ACHN (cell line): Measurements from ENCODE around the gene AZI2.

Source experiments
- DNase-seq: peaks from one replicate; pipeline ENCODE4 v3.0.0-alpha.2; 2015
- in situ Hi-C: cut with HindIII; loops from 2 replicates; pipeline ENCODE4 v1.10.0; 2017; ENCODE audit warnings: low sequenced_read_pairs, low pct_ligation_motif_present, low pct_unique_long_range_greater_than_20kb

The AZI2 gene

DNA sequence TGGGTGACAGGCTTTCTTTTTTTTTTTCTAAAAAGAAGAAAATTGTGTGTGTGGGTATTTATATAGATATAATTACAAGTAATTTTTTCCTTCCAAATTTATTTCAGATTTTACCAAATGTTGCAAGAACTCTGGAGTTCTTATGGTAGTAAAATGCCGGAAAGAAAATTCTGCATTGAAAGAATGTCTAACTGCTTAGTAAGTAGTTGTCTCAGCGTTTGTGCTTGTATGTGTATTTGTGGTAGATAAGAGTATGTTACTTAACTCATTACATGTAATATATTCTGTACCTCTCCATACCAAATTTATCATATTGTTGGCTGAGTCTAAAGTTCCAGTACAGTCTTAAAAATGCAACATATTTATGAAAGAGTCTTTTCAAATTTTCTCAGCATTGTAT, 32.4 kb downstream of the AZI2 start:
- in situ Hi-C loops = no loop called here

GRCh38 chr3:28315711-28316110, 32.9 kb downstream of the AZI2 start:
- no peak for DNase-seq
- in situ Hi-C loops = no loop called here

More for the DNA sequence above, 32.4 kb downstream of the AZI2 start:
- DNase-seq = no peak

- no peak for DNase-seq
- in situ Hi-C loops = no loop called here
These were observed 40.4 kb downstream of the AZI2 start for GRCh38 chr3:28308196-28308595.

DNA sequence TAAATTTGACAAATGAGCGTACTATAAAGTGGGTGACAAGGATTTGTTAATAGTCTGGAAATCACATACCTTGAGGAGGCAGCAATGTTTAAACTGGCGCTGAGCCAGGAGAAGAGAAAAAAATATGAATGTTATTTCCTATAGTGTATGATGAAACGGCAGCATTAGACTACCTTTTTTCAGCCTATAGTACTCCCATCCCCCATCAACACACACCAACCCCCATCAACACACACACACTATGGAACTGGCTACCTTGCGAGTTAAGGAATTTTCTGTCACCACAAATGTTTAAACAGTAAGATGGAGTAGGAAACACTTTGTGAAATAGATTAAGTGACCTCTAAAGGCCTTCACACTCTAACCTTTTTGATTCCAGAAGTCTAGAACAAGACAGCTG, 46.9 kb downstream of the AZI2 start:
- no peak for DNase-seq
- in situ Hi-C loops = no loop called here

GRCh38 chr3:28300345-28300962, 48.2 kb downstream of the AZI2 start:
- DNase-seq = no peak
- in situ Hi-C loops = no loop called here

GRCh38 chr3:28299705-28300104, 48.9 kb downstream of the AZI2 start:
- no peak for DNase-seq
- in situ Hi-C loops = no loop called here

GRCh38 chr3:28295898-28296490, 52.6 kb downstream of the AZI2 start:
- no peak for DNase-seq
- in situ Hi-C loops = no loop called here

DNA sequence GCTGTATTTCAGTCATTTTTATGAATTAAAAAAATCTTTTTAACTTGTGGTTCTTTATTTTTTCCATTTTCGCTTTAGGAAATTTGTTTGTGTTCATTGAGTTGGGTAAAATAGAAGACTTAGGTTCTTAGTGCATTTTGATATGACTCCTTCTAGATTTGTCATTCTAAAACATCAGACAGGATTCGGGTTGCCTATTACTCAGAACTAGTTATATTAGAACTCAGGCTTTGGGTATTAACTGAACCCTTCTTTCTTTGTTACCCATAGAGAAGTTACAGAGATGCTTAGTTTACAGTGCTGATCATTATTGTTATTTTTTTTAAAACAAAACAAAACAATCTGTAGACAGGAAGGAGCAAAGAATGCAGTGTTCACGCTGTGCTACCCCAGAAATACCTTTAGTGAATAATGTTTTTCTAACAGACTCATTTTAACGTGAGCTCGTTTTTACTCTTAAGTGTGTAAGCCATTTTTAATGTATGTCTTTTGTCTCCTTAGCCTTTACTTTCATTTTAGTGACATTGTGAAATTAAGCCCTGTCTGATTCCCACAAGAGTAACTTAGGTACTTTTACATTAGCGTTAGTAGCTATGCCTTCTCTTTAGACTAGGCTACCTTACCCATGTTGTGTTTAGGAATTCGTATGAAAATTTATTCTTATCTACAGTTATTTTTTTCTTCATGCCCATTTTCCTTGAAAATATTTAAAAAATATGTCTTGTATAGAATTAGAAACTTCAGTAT, 53.8 kb downstream of the AZI2 start:
- in situ Hi-C loops = no loop called here

DNA sequence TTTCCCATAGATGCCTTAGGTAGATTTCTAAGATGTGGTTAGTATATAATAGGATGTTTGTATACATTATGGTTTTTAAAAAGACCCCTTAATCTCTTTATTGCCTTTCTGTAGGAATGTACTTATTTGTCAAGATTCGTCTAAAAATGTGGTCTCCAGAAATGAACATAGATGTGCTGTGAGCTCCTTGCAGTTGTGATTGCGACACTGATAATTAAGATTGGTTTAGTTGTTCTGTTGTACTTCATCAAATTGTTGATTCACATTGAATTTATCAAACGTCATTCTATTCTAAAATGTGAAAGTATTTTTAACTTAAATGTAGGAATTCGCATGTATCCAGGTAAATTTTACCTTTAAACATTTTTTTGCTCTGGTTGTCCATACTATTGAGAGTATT, 56.0 kb downstream of the AZI2 start:
- DNase-seq = no peak
- in situ Hi-C loops = no loop called here

More for the DNA sequence above, 53.8 kb downstream of the AZI2 start:
- no peak for DNase-seq

- DNase-seq = no peak
- in situ Hi-C loops = no loop called here
These were observed 57.0 kb downstream of the AZI2 start for GRCh38 chr3:28291577-28291976.

DNA sequence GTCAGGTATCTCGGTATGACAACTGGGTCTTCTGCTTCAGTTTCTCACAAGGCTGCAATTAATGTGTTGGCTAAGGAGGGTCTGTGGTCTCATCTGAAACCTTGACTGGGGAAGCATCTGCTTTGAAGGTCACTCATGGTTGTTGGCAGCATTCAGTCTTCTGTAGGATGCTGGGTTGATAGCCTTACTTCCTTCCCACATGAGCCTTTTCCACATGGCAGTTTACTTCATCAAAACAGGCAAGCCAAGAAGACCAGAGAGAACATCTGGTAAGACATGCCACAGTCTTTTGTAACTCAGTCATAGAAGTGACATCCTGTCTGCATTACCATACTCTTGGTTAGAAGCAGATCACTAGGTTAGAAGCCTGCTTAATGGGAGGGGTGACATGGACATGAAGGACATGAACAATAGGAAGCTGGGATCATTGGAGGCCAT, 57.7 kb downstream of the AZI2 start:
- in situ Hi-C loops = no loop called here
- DNase-seq = no peak

DNA sequence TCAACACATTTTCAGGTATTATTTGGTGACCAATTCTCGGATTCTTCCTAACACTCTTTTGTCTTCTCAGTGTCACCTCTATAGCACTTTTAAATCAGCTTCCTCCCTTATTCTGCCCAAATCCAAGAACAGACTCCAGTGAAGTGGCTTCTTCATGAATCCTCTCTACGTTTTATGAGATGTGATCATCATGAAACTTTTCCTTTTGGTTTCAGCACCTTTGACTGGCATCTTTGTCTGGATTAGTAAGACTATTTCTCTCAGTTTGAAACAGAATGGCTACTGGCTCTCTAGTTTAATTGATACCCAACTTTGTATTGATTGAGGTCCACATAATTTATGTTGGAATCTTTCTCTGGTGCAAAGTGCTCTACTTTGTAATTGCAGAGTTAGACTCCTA, 61.6 kb downstream of the AZI2 start:
- no peak for DNase-seq
- in situ Hi-C loops = no loop called here

DNA sequence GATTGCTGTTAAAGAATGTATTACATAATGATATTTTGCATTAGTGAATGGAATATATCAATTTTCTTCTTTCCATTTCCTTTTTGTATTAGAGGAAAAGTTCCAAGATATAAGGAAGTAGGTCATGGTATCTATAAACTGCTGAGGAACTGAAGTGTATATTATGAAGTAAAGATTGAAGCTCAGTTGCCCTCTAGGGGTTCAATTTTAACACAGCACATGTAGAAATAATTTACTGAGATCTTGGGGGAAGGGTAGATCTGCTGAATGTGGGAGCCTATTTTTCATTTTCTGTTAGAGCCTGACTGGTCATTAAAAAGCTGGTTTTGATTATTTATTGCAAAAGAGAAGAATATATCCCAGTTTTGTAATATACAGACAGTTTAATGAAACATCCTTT, 62.0 kb downstream of the AZI2 start:
- in situ Hi-C loops = no loop called here
- peak; percentile 47 for DNase-seq

- no peak for DNase-seq
- in situ Hi-C loops = no loop called here
These were observed 67.8 kb downstream of the AZI2 start for GRCh38 chr3:28280781-28281180.

DNA sequence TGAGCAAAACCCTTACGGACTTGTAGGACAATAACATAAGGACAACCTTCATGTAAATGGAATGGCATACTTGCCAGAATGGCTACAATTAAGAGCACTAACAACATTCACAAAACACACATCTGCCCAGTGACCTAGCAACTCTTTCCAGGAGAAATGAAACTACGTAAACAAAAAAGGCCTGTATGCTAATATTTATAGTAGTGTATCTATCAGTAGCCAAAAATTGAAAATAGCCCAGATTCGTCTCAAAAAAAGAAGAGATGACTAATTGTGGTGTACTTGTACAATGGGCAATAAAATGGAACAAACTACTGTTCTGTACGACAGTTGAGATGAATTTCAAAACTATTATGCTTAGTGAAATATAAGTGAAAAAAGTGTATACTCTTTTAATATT, 68.9 kb downstream of the AZI2 start:
- in situ Hi-C loops = no loop called here
- no peak for DNase-seq

GRCh38 chr3:28278918-28279317, 69.7 kb downstream of the AZI2 start:
- in situ Hi-C loops = no loop called here
- no peak for DNase-seq

DNA sequence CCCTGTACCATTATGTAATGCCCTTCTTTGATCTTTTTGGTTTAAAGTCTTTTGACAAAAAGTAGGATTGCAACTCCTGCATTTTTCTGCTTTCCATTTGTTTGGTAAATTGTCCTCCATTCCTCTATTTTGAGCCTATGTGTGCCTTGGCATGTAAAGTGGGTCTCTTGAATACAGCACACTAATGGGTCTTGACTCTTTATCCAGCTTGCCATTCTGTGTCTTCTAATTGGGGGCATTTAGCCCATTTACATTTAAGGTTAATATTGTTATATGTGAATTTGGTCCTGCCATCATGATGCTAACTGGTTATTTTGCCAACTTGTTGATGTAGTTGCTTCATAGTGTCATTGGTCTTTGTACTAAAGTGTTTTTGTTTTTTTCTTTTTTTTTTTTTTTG, 74.8 kb downstream of the AZI2 start:
- in situ Hi-C loops = no loop called here
- no peak for DNase-seq
